GM12878 (cell line): ENCODE measurements around the gene CSNK1G2. TPM values are rescaled to one million over a fixed set of nuclear protein-coding genes. Genes with fewer than 3 reads are reported as not detected.

Source experiments
- ATAC-seq: fragments of 200-7000 bp; cut with Tn5 transposase; 3 replicates; pipeline ENCODE4 v1.9.1; 2020; ENCODE audit warnings: mild to moderate bottlenecking, moderate library complexity
- BruUV-seq: library from RNA; stranded (reverse); fragments of 400-500 nt; replicated peaks from 2 replicates; lab custom pipeline; 2021; lab: Mats Ljungman, UMichigan
- CTCF ChIA-PET: fragments of 300-600 bp; sonication (Branson Sonifier 250); formaldehyde crosslinking; extraction: SDS; loops from one replicate; lab custom pipeline; 2021; ENCODE audit warnings: inconsistent platforms; lab: Yijun Ruan, JAX
- POLR2A ChIA-PET: fragments of 350-600 bp; formaldehyde crosslinking; extraction: SDS; loops from one replicate; lab custom pipeline; 2021; ENCODE audit warnings: inconsistent platforms; lab: Charles Lee
- RAD21 ChIA-PET: fragments of 300-600 bp; sonication (Branson Sonifier 250); formaldehyde crosslinking; loops from one replicate; lab custom pipeline; 2023; ENCODE audit warnings: antibody characterized with exemption; ENCODE audit not compliant: unreplicated experiment; lab: Charles Lee
- SMC1A ChIA-PET: fragments of 300-600 bp; sonication (Branson Sonifier 250); formaldehyde crosslinking; loops from one replicate; lab custom pipeline; 2023; ENCODE audit not compliant: unreplicated experiment, uncharacterized antibody; lab: Charles Lee
- DNase-seq: peaks from one replicate; pipeline ENCODE4 v3.0.0-alpha.2; 2011; ENCODE audit warnings: low read depth, low spot score
- FAIRE-seq: peaks from 3 replicates; lab custom pipeline; 2011; peaks lifted over from hg19 to GRCh38; lab: Jason Lieb, UNC
- H2AFZ ChIP-seq: 2 replicates; pipeline ENCODE4 v1.6.0; 2011; ENCODE audit warnings: low read depth, low read length, control low read depth; ENCODE audit not compliant: control insufficient read depth
- H3K27ac ChIP-seq: 2 replicates; pipeline ENCODE4 v1.5.1; 2011; ENCODE audit warnings: control low read depth; ENCODE audit not compliant: control insufficient read depth, insufficient read depth
- H3K27me3 ChIP-seq, 2 experiments: replicated peaks in 1 of 2; 2 replicates each; pipeline versions ENCODE4 v1.6.0 to v1.6.1; 2011; ENCODE audit warnings: low read length in 1 of 2; ENCODE audit not compliant: control insufficient read depth in 2 of 2, insufficient read depth in 2 of 2
- H3K36me3 ChIP-seq, 2 experiments: 2 replicates each; pipeline ENCODE4 v1.5.1; 2011; ENCODE audit warnings: low read length in 1 of 2; ENCODE audit not compliant: control insufficient read depth in 2 of 2, insufficient read depth in 2 of 2
- H3K4me1 ChIP-seq: 2 replicates; pipeline ENCODE4 v1.6.1; 2011; ENCODE audit warnings: mild to moderate bottlenecking, low read length, moderate library complexity, mixed read lengths; ENCODE audit not compliant: control insufficient read depth, insufficient read depth
- H3K4me2 ChIP-seq: 2 replicates; pipeline ENCODE4 v1.6.0; 2011; ENCODE audit warnings: control low read depth; ENCODE audit not compliant: control insufficient read depth, insufficient read depth
- H3K4me3 ChIP-seq: fragments of 200-600 bp; sonication (generic); 2 replicates; pipeline ENCODE4 v1.5.1; 2016
- H3K79me2 ChIP-seq: 2 replicates; pipeline ENCODE4 v1.6.0; 2011; ENCODE audit warnings: low read length; ENCODE audit not compliant: control insufficient read depth, insufficient read depth
- H3K9ac ChIP-seq: 2 replicates; pipeline ENCODE4 v1.8.0; 2011; ENCODE audit warnings: low read length, control low read depth, mixed read lengths; ENCODE audit not compliant: control insufficient read depth, insufficient read depth
- H3K9me3 ChIP-seq: replicated peaks from 3 replicates; pipeline ENCODE4 v1.5.1; 2011; ENCODE audit warnings: mild to moderate bottlenecking, low read length; ENCODE audit not compliant: control insufficient read depth, insufficient read depth
- H4K20me1 ChIP-seq: 2 replicates; pipeline ENCODE4 v1.6.0; 2011; ENCODE audit not compliant: control insufficient read depth, insufficient read depth
- CBFB ChIP-seq: IDR thresholded peaks from 2 replicates; pipeline ENCODE4 v1.6.1; 2016; ENCODE audit warnings: antibody characterized with exemption, low read depth
- CHD2 ChIP-seq: IDR thresholded peaks from 2 replicates; pipeline ENCODE4 v1.6.1; 2011; ENCODE audit warnings: low read depth, low read length, improper control_type of control experiment, borderline replicate concordance
- GATAD2B ChIP-seq: fragments of 450-650 bp; conservative IDR thresholded peaks from 2 replicates; pipeline ENCODE4 v1.6.1; 2017; ENCODE audit warnings: low read depth, mild to moderate bottlenecking, moderate library complexity
- IRF5 ChIP-seq: fragments of 450-650 bp; IDR thresholded peaks from 2 replicates; pipeline ENCODE4 v1.6.1; 2017; ENCODE audit warnings: borderline replicate concordance
- KLF5 ChIP-seq: fragments of 450-650 bp; IDR thresholded peaks from 2 replicates; pipeline ENCODE4 v1.6.1; 2014; ENCODE audit warnings: mild to moderate bottlenecking; ENCODE audit not compliant: partially characterized antibody
- MYB ChIP-seq: fragments of 150-350 bp; IDR thresholded peaks from 2 replicates; pipeline ENCODE4 v1.6.1; 2014; ENCODE audit warnings: mild to moderate bottlenecking, low read depth, low read length, borderline replicate concordance
- POU2F2 ChIP-seq: IDR thresholded peaks from 3 replicates; pipeline ENCODE4 v1.6.1; 2011; ENCODE audit warnings: low read depth, mild to moderate bottlenecking, low read length, borderline replicate concordance
- RELB ChIP-seq: fragments of 450-650 bp; IDR thresholded peaks from 2 replicates; pipeline ENCODE4 v1.6.1; 2017; ENCODE audit warnings: low read depth, mild to moderate bottlenecking, moderate library complexity
- SMAD1 ChIP-seq: fragments of 450-650 bp; IDR thresholded peaks from 2 replicates; pipeline ENCODE4 v1.6.1; 2018; ENCODE audit warnings: mild to moderate bottlenecking, low read depth; ENCODE audit not compliant: partially characterized antibody
- TAF1 ChIP-seq: IDR thresholded peaks from 2 replicates; pipeline ENCODE4 v1.6.1; 2011; ENCODE audit warnings: mild to moderate bottlenecking, low read depth, low read length, borderline replicate concordance
- USF2 ChIP-seq: IDR thresholded peaks from 2 replicates; pipeline ENCODE4 v1.6.1; 2011; ENCODE audit warnings: low read depth, low read length, improper control_type of control experiment, borderline replicate concordance
- ZBTB11 ChIP-seq: fragments of 450-650 bp; formaldehyde crosslinking; IDR thresholded peaks from 2 replicates; pipeline ENCODE4 v1.5.0; 2022; ENCODE audit warnings: mild to moderate bottlenecking, missing genetic modification characterization
- ZBTB4 ChIP-seq: fragments of 450-650 bp; formaldehyde crosslinking; IDR thresholded peaks from 2 replicates; pipeline ENCODE4 v1.4.0; 2022; ENCODE audit warnings: mild to moderate bottlenecking, moderate library complexity
- ZNF24 ChIP-seq: fragments of 450-650 bp; IDR thresholded peaks from 2 replicates; pipeline ENCODE4 v1.6.1; 2017; ENCODE audit warnings: antibody characterized with exemption, mild to moderate bottlenecking
- WGBS: methylation state at CpG from one replicate; pipeline ENCODE4 v1.1.6; 2016; ENCODE audit warnings: low lambda C conversion rate; ENCODE audit not compliant: insufficient replicate concordance, insufficient coverage; ENCODE audit errors: missing lambda C conversion rate; 5-methylcytosine and 5-hydroxymethylcytosine counted together
- in situ Hi-C: fragments of 300-500 bp; cut with MboI; formaldehyde crosslinking; loops from 9 replicates; pipeline ENCODE4 v1.14.3; 2018; ENCODE audit warnings: mixed read lengths
- intact Hi-C: fragments of 100-400 bp; cut with micrococcal nuclease; formaldehyde crosslinking; loops from one replicate; pipeline ENCODE4 v1.14.2; 2022; ENCODE audit not compliant: unreplicated experiment
- polyA plus RNA-seq, 11 experiments: library from polyadenylated mRNA; depleted of rRNA in 4 of 11; unstranded in 6 of 11; stranded (reverse) in 5 of 11; fragments of >200 nt; fragmentation: Nextera tagmentation in 4 of 11; fragmentation: Illumina TruSeq in 1 of 11; extraction: Ambion mirVana in 4 of 11; extraction: Trizol in 1 of 11; gene quantifications; 1 replicate in 1 of 11; 2 replicates in 10 of 11; pipeline versions ENCODE4 v1.2.1 to v1.2.3, GENCODE V29; 2011 to 2016; ENCODE audit warnings: inconsistent platforms in 2 of 11, missing spikeins in 2 of 11, low read depth in 1 of 11
- total RNA-seq, 4 experiments: library from RNA; depleted of rRNA in 3 of 4; stranded (reverse); fragments of >200 nt in 3 of 4; fragmentation: Illumina TruSeq in 1 of 4; extraction: Trizol in 1 of 4; gene quantifications; 2 replicates each; pipeline versions ENCODE4 v1.2.1 to v1.2.3, GENCODE V29; 2013 to 2021

Gene CSNK1G2
- total and polyA plus RNA-seq, 10 of the 15 experiments (the other 5 are each of a cell fraction or from before 2014, with no cell fraction given): 0.64 to 109 (median 25.0) TPM

- POLR2A ChIA-PET: no interaction called here
- Histone ChIP-seq H2AFZ (no peak overlapping the region), H3K9me3 (no peaks in the 10 kb centered on the region; the same call in 2 of the 3 replicates), H3K4me2 (no peak overlapping the region), H3K79me2 (peaks cover 24% of the 10 kb centered on the region), H3K9ac (no peak overlapping the region), H4K20me1 (peaks cover 3% of the 10 kb centered on the region; the same call in 1 of the 2 replicates), H3K27me3 (no peaks in the 10 kb centered on the region), H3K4me3 (no peak overlapping the region), H3K27ac (no peak overlapping the region), H3K4me1 (peaks cover 11% of the 10 kb centered on the region), H3K36me3 (no peaks in the 10 kb centered on the region)
- in situ Hi-C loops (no loop called here), intact Hi-C loops (no loop called here)
- SMC1A ChIA-PET: no interaction called here
- CTCF ChIA-PET: no interaction called here
- DNase-seq (no peak), FAIRE-seq (no peak), ATAC-seq (no peak)
- no TSS peak for BruUV-seq
- WGBS: 58% methylated on average over 7 of the region's 7 CpGs
- RAD21 ChIA-PET: no interaction called here
- TF ChIP-seq ZBTB4 (no peak), ZBTB11 (CRISPR knock-in tag) (no peak), RELB (no peak), SMAD1 (no peak), IRF5 (no peak), POU2F2 (no peak), MYB (no peak), KLF5 (no peak), TAF1 (no peak), USF2 (no peak), CBFB (no peak), GATAD2B (no peak), ZNF24 (no peak), CHD2 (no peak)
Measured at GRCh38 chr19:1938071-1938470, 2.9 kb upstream of the CSNK1G2 start.
